NCI-H187 treated with DMSO at 0.1 percent for 48 hours (cell line): Measurements from ENCODE around the gene RSAD1.

ENCODE experiments used
- DNase-seq: peaks from one replicate; lab custom pipeline; 2025; lab: John Stamatoyannopoulos, UW

The RSAD1 gene

DNA sequence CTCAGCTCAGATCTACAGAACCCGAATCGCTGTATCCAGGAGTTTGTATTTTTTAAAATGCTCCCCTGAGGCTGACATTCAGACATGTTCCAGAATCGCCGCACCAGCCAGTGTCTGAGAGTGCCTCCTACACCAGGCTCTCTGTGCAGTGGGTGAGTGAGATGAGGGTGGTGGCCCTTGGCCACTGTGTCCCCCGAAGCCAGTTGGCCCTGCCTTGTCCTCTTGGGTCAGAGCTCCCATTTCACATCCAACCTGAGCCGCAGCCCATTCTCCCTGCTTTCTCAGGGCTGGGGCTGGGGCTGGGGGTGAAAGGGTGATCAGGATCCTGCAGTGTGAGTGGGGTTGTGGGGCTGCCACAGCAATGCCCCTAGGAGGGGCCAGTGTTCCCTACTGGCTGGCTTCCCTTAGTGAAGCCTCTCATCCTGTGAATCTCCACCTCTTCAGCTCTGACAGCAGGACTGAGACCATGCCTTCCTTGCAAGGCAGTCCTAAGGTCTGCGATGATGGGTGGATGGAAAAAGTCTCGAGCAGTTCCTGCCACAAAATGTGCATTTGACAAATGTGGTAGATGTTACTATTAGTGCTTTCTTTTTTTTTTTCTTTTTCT is 16.7 kb downstream of the RSAD1 start:
- DNase-seq: no peak

DNA sequence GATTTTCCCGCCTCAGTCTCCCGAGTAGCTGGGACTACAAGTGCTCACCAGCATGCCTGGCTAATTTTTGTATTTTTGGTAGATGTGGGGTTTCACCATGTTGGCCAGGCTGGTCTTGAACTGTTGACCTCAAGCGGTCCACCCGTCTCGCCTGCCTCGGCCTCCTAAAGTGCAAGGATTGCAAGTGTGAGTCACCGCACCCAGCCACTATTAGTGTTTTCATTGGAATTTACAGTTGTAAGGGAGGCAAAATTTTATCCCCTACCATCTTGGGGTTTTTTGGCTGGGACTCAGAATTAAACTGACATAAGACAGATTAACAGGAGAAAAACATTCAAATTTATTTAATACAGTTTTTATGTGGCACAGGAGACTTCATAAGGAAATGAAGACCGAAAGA is 17.3 kb downstream of the RSAD1 start:
- DNase-seq: no peak

DNA sequence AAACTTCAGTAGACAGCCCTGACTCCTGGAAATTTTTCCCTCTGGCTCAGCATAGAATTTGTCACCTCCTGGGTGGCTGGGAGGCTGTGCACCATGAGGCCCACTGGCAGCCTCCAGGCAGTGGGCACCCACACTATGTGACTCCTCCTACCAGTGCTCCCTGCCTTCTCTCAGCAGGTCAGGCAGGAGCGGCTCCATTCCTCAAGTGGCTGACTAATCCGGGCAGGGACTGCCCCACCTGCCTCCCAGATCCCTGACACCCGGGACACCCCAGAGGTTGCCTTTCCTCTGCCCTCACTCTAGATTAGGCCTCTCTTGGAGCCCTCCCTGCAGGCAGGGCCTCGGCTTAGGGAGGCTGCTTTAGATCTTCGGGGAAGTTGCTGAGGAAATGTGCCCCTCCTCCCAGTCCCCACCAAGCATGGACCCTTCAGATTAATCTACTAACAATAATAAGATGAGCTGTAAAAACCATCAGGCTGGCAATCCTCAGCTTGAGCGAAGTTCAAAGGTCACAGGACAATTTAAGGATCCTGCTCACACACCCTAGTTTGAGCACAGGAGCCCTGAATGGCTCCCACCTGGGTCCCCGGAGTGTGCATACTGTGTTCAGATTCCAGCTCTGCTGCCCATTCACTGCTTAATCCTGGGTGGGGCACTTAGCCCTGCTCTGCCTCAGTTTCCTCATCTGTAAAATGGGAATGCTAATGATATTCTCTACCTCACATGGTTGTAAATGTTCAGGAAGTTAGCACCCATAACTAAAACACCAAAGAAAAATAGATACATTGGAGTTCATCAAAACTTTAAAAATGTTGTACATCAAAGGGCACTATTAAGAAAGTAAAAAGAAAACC is 19.6 kb downstream of the RSAD1 start:
- DNase-seq: no peak

DNA sequence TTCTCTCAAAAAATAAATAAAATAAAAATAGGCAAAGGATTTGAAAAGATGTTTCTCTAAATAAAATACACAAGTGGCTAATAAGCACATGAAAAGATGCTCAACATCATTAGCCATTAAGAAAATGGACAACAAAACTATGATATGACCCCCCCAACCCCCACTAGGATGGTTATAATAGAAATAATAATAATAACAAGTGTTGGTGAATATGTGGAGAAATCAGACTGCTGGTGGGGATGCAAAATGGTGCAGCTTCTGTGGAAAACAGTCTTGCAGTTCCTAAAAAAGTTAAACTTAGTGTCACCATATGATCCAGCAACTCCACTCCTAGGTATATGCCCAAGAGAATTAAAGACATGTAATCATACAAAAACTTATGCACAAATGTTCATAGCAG is 20.6 kb downstream of the RSAD1 start:
- no peak for DNase-seq

DNA sequence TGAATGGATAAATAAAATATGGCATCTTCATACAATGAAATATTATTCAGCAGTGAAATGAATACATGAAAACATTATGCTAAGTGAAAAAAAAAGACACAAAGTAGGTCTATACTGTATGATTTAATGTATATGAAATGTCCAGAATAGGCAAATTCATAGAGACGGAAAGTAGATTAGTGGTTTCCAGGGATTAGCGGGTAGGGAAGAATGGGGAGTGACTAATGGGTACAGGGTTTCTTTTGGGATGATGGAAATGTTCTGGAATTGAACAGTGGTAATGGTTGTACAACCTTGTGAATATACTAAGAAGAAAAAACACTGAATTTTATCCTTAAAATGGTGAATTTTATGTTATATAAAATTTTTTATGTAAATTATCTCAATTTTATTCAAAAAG is 21.1 kb downstream of the RSAD1 start:
- DNase-seq: no peak

DNA sequence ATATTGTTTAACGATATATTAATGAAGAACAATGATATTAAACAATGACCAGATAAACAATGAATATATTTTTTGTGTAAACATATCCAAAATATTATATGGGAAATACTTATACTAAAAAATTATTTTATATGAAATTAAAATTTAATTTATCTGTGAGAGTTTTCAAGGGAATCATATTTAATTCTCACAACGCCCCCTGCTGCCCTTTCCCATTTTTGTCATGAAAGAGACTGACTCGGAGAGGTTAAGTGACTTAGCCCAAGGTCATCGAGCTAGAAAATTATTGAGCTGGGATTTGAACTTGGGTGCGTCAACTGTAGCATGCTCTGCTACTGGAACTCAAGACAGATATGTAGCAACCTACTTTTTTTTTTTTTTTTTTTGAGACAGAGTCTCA is 22.4 kb downstream of the RSAD1 start:
- no peak for DNase-seq

DNA sequence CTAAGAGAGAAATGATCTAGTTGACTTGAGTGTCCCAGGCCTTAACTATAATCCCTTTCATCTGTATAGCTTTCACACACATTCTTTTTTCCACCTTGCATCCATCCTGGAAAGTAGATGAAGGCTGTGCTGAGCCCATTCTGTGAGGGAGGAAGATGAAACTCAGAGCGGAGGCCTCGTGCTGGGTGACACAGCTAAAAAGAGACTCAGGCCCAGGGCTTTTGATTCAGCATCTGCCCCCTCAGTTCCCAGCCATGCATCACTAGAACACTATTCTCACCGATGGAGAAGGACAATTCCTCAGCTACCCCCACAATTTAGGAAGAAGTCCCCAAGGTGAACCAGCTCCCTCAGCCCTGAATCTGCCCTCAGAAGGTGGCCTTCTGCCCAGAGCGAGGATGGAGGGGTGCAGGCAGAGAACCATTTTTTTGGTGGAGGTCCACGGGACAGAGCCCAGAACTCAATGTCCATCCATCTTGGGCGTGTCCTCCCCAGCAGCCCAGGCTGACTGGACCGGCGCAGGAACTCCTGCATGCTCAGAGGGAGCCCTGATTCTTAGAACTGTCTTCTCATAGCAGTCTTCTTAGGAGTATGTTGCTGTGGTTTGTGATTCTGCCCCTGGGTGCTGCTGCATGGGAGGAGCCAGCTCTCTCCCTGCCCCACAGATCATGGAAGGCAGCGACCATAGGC is 23.8 kb downstream of the RSAD1 start:
- no peak for DNase-seq

DNA sequence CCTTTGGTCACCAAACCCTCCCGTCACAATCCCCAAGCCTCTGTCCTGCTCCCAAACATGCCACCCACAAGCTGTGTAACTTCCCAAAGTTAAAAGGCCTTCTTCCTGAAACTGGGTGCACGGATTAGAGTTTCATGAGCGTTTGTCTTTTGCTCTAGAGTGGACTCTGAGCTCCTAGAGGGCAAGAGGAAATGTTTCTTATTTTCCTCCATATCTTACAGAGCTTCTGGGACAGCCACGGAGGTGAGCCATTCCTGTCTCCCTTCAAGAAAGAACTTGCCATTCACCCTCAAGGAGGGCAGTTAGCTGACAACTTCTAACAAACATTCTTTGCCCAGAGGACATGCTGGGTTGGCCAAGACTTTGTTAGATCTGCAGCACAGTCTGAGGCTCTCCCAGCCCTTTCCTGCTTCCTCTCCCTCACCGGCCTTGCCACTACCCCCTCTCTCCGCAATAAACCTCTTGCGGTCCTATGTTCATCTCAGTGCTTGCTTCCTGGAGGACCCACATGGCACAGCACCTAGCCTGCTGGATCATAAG is 27.0 kb downstream of the RSAD1 start:
- DNase-seq: no peak

DNA sequence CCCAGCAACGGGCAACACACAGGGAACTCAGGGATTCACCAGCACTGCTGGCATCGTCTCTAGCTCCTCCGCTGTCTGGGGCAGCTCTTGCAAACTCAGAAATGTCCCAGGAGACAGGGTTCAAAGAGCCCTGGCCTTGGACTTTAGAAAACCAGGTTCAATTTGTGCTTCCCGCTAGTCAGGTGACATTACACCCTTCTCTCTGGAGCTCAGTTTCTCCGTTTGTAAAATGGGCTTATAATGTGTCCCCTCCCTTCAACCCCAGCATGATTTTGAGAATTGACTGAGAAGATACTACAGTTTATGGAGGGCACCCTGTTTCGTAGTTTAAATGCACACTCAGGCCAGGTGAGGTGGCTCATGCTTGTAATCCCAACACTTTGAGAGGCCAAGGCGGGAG is 27.6 kb downstream of the RSAD1 start:
- DNase-seq: no peak

DNA sequence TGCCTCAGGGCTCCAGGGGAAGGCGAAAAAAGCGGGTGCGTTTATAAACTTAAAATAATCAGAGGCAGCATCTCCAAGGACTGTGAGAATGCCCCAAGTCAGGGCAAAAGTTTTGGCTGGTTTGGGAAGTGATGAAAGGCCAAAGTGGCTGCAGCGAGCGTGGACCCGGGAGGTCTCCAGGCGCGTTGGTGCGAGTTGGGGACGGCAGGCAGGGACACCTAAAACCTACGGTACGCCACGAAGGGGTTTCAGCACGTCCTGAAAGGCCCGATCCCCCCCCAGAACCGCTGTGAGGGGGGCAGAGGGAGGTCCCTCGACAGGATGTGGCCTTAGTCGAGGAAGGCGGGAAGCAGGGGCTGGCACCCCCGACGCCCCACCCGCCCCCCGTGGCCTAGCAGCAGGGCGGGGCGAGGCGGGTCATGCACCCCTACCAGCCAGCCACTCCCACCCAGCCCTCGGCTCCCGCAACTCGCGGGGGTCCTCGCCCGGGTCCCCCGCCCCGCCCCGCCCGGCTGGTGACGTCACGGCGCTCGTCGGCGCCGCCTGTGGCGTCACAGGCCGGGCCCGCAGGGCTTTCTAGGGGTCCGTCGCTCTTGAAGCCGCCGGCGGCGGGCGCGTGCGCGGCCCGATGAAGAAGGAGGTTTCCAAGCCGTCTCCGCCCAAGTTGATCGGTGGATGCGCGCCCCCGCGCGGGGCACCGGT is 29.4 kb downstream of the RSAD1 start, which contains the start of gene MYCBPAP:
Gene MYCBPAP (plus strand): TSS at position 569 of the 702 bp plus-strand sequence. CDS start 236 bp downstream, outside the sequence.
- no peak for DNase-seq

DNA sequence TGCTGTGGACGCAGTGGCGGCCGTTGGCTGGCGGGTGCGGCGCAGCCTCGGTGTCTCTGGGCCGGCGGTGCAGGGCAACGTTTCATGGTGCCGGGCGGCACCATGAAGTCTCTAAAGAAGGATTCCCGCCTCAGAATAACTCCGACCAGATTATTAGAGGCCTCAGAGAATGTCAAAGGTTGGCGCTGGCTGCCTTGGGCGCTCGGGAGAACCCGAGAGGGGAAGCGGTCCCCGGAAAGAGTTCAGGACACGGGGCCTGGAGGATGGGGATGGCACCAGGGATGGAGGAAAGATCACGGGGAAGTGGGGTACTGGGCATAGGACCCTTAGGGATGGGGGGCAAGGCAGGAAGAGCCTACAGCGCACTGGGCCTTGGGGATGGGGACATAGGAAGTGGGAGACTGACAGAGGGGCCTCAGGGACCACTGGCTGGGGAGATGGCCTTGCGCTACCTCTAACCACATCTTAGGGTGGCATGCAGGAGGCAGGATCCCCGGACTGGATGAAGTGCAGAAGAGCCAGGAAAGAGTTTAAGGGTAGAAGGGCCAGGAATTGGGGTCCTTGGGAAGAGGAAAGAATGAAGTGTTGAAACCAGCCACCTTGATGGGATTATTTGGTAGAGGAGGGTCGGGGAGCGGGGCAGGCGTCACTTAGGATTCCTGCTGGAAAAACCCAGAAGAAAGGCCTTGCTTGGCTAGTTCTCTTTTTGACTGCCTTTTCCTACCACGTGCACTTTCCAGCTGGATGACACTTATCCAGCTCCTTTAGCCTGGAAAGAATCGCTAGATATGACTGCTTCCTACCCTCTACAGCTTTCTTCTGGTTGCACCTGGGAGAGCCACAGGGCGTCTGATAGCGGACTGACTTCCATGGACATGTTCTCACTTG is 30.2 kb downstream of the RSAD1 start:
- no peak for DNase-seq

DNA sequence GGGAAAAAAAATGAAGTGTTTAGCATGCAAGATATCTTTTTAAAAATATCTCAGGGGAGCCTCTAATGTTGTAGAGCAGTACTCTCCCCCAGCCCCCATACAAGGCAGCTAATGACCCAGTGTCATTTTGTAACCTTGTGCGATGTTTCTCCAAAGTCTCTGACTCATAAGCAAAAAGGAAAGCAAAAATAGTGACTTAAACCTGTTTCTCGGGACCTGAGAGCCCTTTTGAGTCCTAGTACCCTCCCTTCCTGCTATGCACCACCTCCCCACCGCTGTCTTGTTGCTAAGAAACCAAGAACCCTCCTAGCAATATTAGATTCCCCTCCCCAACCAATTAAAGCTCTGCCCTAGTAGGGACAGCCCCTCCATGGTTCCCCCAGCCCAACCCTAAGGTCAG is 32.4 kb downstream of the RSAD1 start:
- no peak for DNase-seq

DNA sequence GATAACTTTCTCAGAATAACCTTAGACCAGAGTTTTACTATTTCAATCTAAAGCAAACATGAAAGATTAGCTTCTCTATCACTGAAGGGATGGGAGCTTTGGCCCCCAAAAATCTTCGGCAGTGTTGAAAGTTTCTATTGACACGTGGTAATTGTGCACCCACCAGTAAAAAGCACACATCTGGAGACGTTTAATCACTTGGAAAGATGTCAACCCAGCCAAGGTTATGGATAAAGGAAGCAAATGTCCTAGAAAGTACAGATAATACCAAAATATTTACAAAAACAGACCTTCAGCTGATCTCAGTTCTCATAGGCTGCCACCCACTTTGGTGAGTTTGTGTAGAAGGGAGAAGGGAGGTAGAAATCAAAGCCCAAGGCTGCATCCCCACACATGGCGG is 34.8 kb downstream of the RSAD1 start:
- DNase-seq: no peak

DNA sequence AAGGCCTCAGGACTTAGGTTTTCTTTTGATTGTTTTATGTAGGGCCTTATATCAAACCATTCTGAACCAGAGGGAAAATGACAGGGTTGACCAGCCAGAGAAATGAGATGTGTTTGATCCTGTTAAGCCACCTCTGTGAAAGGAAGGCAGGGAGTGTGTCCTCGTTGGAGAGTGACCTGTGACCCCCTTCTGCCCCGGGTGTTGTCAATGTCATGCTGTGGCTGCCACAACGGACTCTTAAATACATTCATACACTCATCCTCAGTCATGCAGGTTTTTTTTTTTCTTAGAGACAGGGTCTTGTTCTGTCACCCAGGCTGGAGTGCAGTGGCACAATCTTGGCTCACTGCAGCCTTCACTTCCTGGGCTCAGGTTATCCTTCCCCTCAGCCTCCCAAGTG is 35.7 kb downstream of the RSAD1 start:
- DNase-seq: no peak

DNA sequence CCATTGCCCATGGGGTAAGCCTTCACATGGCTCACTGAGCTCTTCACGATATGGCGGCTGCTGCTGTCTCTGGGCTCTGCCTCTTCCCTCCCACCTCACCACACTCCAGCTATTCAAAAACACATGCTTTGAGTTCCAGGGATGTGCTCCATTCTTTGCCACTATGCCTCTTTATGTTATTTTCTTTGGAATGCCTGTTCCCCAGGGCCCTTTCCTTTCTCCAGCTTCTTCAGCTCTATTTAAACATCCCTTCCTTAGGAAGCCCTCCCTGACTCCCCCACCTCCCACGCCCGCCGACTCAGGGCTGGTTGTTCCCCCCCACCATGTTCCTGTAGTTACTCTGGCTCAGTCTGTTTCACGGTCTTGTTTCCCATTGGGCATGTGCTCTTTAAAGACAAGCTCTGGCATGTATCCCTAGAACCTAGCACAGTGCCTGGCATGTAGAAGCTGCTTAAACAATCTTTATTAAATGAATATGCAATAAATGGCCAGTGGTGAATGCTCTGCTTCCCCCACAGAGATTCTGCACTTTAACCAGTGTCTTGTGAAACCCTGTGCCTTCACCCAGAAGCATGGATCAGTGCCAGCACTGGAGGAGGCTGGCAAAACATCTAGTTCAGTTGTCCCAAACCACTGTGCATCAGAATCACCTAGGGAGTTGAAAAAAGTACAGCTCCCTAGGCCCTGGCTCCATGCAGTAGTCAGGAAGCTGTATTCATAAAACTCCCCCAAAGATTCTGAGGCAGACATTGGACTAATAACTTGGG is 36.5 kb downstream of the RSAD1 start:
- no peak for DNase-seq

DNA sequence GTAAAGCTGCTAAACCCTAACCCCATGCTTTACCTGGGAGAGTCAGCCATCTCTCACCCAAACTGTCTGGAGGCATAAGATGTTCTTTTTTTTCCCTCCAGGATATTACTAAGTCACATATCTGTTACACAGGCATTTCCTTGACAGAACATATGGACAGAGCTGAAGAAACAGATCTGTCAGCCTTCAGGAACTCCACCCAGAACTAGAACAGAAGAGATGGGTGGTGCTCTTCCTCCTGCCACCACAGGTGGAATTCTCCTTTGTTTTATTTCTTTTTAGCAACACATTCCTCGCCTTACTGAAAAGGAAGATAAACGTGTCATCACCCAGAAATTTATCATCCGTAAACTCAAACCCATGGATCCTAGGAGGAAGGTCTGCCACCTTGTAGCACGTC is 38.4 kb downstream of the RSAD1 start:
- no peak for DNase-seq

DNA sequence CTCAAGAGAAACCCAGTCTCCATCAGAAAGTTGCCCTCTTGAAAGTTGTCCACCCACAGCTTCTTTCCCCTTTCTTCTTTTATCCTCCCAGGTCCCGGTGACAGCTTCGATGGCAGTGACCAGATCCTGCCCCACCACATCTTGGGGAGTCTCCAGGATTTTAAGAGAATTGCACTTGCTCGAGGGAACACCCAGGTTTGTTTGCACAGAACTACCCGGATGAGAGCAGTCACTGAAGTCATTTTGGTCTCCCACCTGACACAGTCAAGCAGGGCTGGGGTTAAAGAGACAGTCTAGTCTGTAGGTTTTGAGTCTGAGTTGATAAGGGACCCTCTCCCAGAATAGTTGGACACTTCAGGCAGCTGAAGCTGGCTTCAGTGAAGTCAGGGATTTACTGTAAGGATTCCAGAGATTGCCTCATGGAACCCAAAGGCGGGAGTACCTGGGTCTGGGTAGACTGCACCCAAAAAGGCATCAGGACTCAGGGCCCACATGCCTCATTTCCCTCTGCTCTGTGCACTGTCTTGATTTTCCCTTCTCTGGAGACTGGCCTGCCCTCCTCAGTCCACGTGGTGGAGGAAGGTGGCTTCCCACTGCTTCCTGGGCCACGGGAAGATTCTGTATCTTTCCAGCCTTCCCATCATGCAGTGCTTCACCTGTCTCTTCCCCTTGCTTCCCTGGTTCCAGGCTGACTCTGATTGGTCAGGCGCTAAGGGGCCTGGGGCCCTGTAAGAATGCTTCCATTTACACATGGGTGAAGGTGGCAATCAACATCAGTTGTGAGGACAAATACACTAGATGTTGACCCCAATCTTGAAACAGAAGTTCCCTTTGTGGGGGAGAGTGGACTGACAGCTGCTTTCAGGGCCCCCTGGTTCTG is 39.1 kb downstream of the RSAD1 start:
- DNase-seq: no peak

DNA sequence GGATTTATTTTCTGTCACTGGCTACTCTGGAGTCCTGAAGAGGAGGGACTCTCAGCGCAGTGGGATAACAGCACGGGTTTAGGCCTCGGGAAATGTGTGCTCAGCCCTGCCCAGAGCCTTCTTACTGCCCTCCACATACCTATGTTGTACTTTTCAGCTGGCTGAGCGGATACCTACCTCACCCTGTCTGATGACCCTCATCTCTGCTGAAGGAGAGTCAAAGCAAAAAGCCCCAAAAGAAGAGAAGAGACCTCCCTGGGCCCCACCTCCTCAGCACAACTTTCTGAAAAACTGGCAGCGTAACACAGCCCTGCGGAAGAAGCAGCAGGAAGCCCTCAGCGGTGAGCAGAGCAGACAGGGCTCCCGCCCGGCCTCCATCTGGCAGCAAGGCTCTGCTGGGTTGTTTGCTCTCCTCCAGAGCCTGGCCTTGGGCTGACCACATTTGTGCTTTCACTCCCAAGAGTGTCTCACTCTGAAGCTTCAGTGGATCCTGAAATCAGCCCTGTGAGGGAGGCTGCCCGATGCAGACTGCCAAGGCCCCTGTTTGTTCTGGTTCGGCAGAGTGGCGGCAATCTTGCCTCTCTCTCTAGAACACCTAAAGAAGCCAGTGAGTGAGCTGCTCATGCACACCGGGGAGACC is 39.8 kb downstream of the RSAD1 start:
- DNase-seq: no peak
